ENCODE measurements around the gene CTNNA2. TPM values are rescaled to one million over a fixed set of nuclear protein-coding genes. Genes with fewer than 3 reads are reported as not detected.

The CTNNA2 gene
- total and polyA plus RNA-seq, 9 of the 15 experiments (the other 6 are each of a cell fraction or from before 2014, with no cell fraction given), result 0.03 to 0.40 (median 0.15) TPM

- TF ChIP-seq NR2C2 (CRISPR knock-in tag; IDR thresholded peaks at IDR 0.05) (no peak), NR2C2 (tag; IDR thresholded peaks at IDR 0.05) (no peak), MTA2 (IDR thresholded peaks at IDR 0.05; ENCODE audit: low read depth) (no peak), ATF2 (CRISPR knock-in tag; IDR thresholded peaks at IDR 0.05) (no peak), KLF6 (CRISPR knock-in tag; IDR thresholded peaks at IDR 0.05; ENCODE audit: borderline replicate concordance) (no peak), NFYB (IDR thresholded peaks at IDR 0.05; ENCODE audit: extremely low read depth, insufficient read length) (no peak), AFF1 (IDR thresholded peaks at IDR 0.05; ENCODE audit: low read depth in 1 of 2, partially characterized antibody in 2 of 2) (no peak), NCOA1 (IDR thresholded peaks at IDR 0.05; ENCODE audit: low read depth) (no peak), IRF9 (tag; IDR thresholded peaks at IDR 0.05) (no peak)
These were observed 468.0 kb downstream of the CTNNA2 start (continued) for GRCh38 chr2:79980816-79981215.

All from K562 (cell line).